Measurements from ENCODE around the gene VIL1. TPM values are rescaled to one million over a fixed set of nuclear protein-coding genes. Genes with fewer than 3 reads are reported as not detected.

Gene VIL1
- total and polyA plus RNA-seq, 2 donors from 2014 or later: 9.0 to 10.5 TPM

DNA sequence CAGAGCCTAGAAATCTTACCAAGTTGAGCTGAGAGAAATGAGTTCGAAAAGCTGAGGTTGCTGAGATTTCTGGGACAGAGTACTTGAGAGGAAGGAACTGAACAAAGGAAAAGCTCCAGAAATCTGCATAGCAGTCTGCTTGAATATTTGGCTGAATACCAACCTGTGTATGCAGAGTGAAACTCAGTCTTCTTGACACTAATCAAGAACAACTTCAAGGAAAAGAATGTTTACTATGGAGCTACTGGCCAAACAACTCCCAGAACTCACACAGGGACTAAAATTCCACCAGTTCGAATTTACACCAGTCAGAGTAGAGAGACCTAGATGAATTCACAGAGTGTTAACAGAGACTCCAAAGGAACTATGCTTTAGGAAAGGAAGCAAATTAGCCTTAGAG, 82.7 kb downstream of the VIL1 start:
- DNase-seq (peak in 1 of 5 donors; percentile 19), FAIRE-seq (no peak)
- H3K4me1 ChIP-seq (ENCODE audit: control insufficient read depth in 2 of 3, insufficient read depth in 2 of 3, low read depth in 1 of 3, low read length in 3 of 3): peaks cover 0 to 2% (median 0%) of the 10 kb centered on the region in 3 donors
- H3K4me3 ChIP-seq (ENCODE audit: low read length in 3 of 3): peak overlapping the region in 1 of 3 donors; percentile 8
- no peaks in the 10 kb centered on the region for H3K27me3 ChIP-seq (ENCODE audit: control insufficient read depth, insufficient read depth, low read length)
- H3K9me3 ChIP-seq (ENCODE audit: control insufficient read depth in 2 of 3, insufficient read depth in 1 of 3, low read length in 3 of 3): no peaks in the 10 kb centered on the region
- TF ChIP-seq, protein P1, sequence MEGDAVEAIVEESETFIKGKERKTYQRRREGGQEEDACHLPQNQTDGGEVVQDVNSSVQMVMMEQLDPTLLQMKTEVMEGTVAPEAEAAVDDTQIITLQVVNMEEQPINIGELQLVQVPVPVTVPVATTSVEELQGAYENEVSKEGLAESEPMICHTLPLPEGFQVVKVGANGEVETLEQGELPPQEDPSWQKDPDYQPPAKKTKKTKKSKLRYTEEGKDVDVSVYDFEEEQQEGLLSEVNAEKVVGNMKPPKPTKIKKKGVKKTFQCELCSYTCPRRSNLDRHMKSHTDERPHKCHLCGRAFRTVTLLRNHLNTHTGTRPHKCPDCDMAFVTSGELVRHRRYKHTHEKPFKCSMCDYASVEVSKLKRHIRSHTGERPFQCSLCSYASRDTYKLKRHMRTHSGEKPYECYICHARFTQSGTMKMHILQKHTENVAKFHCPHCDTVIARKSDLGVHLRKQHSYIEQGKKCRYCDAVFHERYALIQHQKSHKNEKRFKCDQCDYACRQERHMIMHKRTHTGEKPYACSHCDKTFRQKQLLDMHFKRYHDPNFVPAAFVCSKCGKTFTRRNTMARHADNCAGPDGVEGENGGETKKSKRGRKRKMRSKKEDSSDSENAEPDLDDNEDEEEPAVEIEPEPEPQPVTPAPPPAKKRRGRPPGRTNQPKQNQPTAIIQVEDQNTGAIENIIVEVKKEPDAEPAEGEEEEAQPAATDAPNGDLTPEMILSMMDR (IDR thresholded peaks at IDR 0.05; ENCODE audit: borderline replicate concordance, extremely low read depth, insufficient read depth): no peak
- intact Hi-C loops (cut with DNase I): no loop called here
- H3K36me3 ChIP-seq (ENCODE audit: control insufficient read depth in 2 of 3, insufficient read depth in 3 of 3, low read length in 3 of 3): peaks cover 0 to 4% (median 0%) of the 10 kb centered on the region in 3 donors
- peak overlapping the region in 1 of 3 donors; percentile 8 for H3K9ac ChIP-seq (ENCODE audit: low read length in 3 of 3)
- peak overlapping the region in 1 of 2 donors; percentile 41 for H3K27ac ChIP-seq (ENCODE audit: low read depth in 2 of 2, low read length in 2 of 2)

Small RNA genes lying within 50 kb of the gene (microRNA-seq; reads per million reads assigned to microRNA genes)
- gene MIR26B: 36,553 reads per million, percentile 98 among the genes with 10 or more reads in this experiment

Other genes starting within 250 kb of the VIL1 start
- 252 TPM for gene ARPC2, start 201.9 kb upstream of the VIL1 start, total RNA-seq
- 195 TPM for gene ARPC2, start 201.9 kb upstream of the VIL1 start, polyA plus RNA-seq (ENCODE audit: insufficient read depth, low read depth, low replicate concordance)
- gene GPBAR1, start 158.1 kb upstream of the VIL1 start, total RNA-seq: 3.2 TPM
- 6.0 TPM for gene GPBAR1, start 158.1 kb upstream of the VIL1 start, polyA plus RNA-seq (ENCODE audit: insufficient read depth, low read depth, low replicate concordance)
- 70.1 TPM for gene AAMP, start 149.0 kb upstream of the VIL1 start, total RNA-seq
- 108 TPM for gene AAMP, start 149.0 kb upstream of the VIL1 start, polyA plus RNA-seq (ENCODE audit: insufficient read depth, low read depth, low replicate concordance)
- gene PNKD, start 148.6 kb upstream of the VIL1 start, total RNA-seq: 90.6 TPM
- 244 TPM for gene PNKD, start 148.6 kb upstream of the VIL1 start, polyA plus RNA-seq (ENCODE audit: insufficient read depth, low read depth, low replicate concordance)
- gene TMBIM1, start 126.6 kb upstream of the VIL1 start, total RNA-seq: 217 TPM
- 130 TPM for gene TMBIM1, start 126.6 kb upstream of the VIL1 start, polyA plus RNA-seq (ENCODE audit: insufficient read depth, low read depth, low replicate concordance)
- gene CATIP, start 62.3 kb upstream of the VIL1 start, total RNA-seq: 6.2 TPM
- gene CATIP, start 62.3 kb upstream of the VIL1 start, polyA plus RNA-seq (ENCODE audit: insufficient read depth, low read depth, low replicate concordance): 7.6 TPM
- gene SLC11A1, start 36.9 kb upstream of the VIL1 start, total RNA-seq: 37.6 TPM
- 1.2 TPM for gene SLC11A1, start 36.9 kb upstream of the VIL1 start, polyA plus RNA-seq (ENCODE audit: insufficient read depth, low read depth, low replicate concordance)
- gene CTDSP1, start 19.3 kb upstream of the VIL1 start, total RNA-seq: 196 TPM
- 118 TPM for gene CTDSP1, start 19.3 kb upstream of the VIL1 start, polyA plus RNA-seq (ENCODE audit: insufficient read depth, low read depth, low replicate concordance)
- gene USP37, start 149.2 kb downstream of the VIL1 start, total RNA-seq: 13.5 TPM
- 1.8 TPM for gene USP37, start 149.2 kb downstream of the VIL1 start, polyA plus RNA-seq (ENCODE audit: insufficient read depth, low read depth, low replicate concordance)
- 35.8 TPM for gene CNOT9, start 149.7 kb downstream of the VIL1 start, total RNA-seq
- gene CNOT9, start 149.7 kb downstream of the VIL1 start, polyA plus RNA-seq (ENCODE audit: insufficient read depth, low read depth, low replicate concordance): 12.6 TPM
- gene PLCD4, start 188.8 kb downstream of the VIL1 start, total RNA-seq: 11.0 TPM
- gene PLCD4, start 188.8 kb downstream of the VIL1 start, polyA plus RNA-seq (ENCODE audit: insufficient read depth, low read depth, low replicate concordance): 30.4 TPM
- 33.6 TPM for gene ZNF142, start 240.5 kb downstream of the VIL1 start, total RNA-seq
- gene ZNF142, start 240.5 kb downstream of the VIL1 start, polyA plus RNA-seq (ENCODE audit: insufficient read depth, low read depth, low replicate concordance): 3.7 TPM
- gene BCS1L, start 240.6 kb downstream of the VIL1 start, total RNA-seq: 43.3 TPM
- 40.7 TPM for gene BCS1L, start 240.6 kb downstream of the VIL1 start, polyA plus RNA-seq (ENCODE audit: insufficient read depth, low read depth, low replicate concordance)

All from kidney (tissue), 14 donors.